Measurements from ENCODE around the gene WNT3A.
"Not testable (repeated sequence)": the region's sequence is repeated elsewhere in the genome, so short reads cannot be mapped to it uniquely, and the experiment has no call there.

The WNT3A gene

GRCh38 chr1:228006786-228007048, at the start of gene WNT3A:
Gene WNT3A, plus strand, starts transcription at chr1:228006998. Its CDS starts 131 bp downstream, at chr1:228007129.
- no peak for DNase-seq (ENCODE audit: low spot score)

- no peak for DNase-seq (ENCODE audit: low spot score)
Observed at GRCh38 chr1:227958617-227959324, 48.0 kb upstream of the WNT3A start.

- DNase-seq (ENCODE audit: low spot score), result no peak
Observed at GRCh38 chr1:227959325-227959860, 47.4 kb upstream of the WNT3A start.

- DNase-seq (ENCODE audit: low spot score), result peak; percentile 21
Observed at GRCh38 chr1:227961651-227962466, 44.9 kb upstream of the WNT3A start.

GRCh38 chr1:227966733-227967132, 40.1 kb upstream of the WNT3A start:
- DNase-seq (ENCODE audit: low spot score), result not testable (repeated sequence)

GRCh38 chr1:227967815-227968214, 39.0 kb upstream of the WNT3A start:
- not testable (repeated sequence) for DNase-seq (ENCODE audit: low spot score)

- DNase-seq (ENCODE audit: low spot score), result not testable (repeated sequence)
Observed at GRCh38 chr1:227970076-227970995, 36.5 kb upstream of the WNT3A start.

- not testable (repeated sequence) for DNase-seq (ENCODE audit: low spot score)
Observed at GRCh38 chr1:227971216-227971615, 35.6 kb upstream of the WNT3A start.

GRCh38 chr1:227971643-227972282, 35.0 kb upstream of the WNT3A start:
- not testable (repeated sequence) for DNase-seq (ENCODE audit: low spot score)

GRCh38 chr1:227972283-227972679, 34.5 kb upstream of the WNT3A start:
- not testable (repeated sequence) for DNase-seq (ENCODE audit: low spot score)

GRCh38 chr1:227972843-227973374, 33.9 kb upstream of the WNT3A start:
- not testable (repeated sequence) for DNase-seq (ENCODE audit: low spot score)

GRCh38 chr1:227973724-227974288, 33.0 kb upstream of the WNT3A start:
- not testable (repeated sequence) for DNase-seq (ENCODE audit: low spot score)

- not testable (repeated sequence) for DNase-seq (ENCODE audit: low spot score)
Observed at GRCh38 chr1:227975583-227976283, 31.1 kb upstream of the WNT3A start.

GRCh38 chr1:227987181-227987580, 19.6 kb upstream of the WNT3A start:
- DNase-seq (ENCODE audit: low spot score), result no peak

- no peak for DNase-seq (ENCODE audit: low spot score)
Observed at GRCh38 chr1:227994632-227995300, 12.0 kb upstream of the WNT3A start.

- no peak for DNase-seq (ENCODE audit: low spot score)
Observed at GRCh38 chr1:227996187-227996950, 10.4 kb upstream of the WNT3A start.

GRCh38 chr1:227998374-227999055, 8.3 kb upstream of the WNT3A start:
- no peak for DNase-seq (ENCODE audit: low spot score)

All from NAMALWA (cell line).